ENCODE results near the gene ANKRD23.

GRCh38 chr2:96890726-96891385, 47.0 kb upstream of the ANKRD23 start:
- TF ChIP-seq ZNF274 (IDR thresholded peaks at IDR 0.05; ENCODE audit: low read depth, low read length), result no peak
- TF ChIP-seq YY1 (IDR thresholded peaks at IDR 0.05; ENCODE audit: insufficient read depth, insufficient read length), result no peak

Data from NT2/D1 (cell line).